Stimulated activated CD8-positive, alpha-beta memory T cell treated with anti-CD3 and anti-CD28 coated beads, Interleukin-15, amount 100 ng/mL, for 48 hours (primary cell): ENCODE data around the gene HAND1.

Source experiments
- DNase-seq, 2 donors: peaks; one replicate each; pipeline ENCODE4 v3.0.0-alpha.2; 2020; ENCODE audit warnings: low read depth in 2 of 2

HAND1 gene

DNA sequence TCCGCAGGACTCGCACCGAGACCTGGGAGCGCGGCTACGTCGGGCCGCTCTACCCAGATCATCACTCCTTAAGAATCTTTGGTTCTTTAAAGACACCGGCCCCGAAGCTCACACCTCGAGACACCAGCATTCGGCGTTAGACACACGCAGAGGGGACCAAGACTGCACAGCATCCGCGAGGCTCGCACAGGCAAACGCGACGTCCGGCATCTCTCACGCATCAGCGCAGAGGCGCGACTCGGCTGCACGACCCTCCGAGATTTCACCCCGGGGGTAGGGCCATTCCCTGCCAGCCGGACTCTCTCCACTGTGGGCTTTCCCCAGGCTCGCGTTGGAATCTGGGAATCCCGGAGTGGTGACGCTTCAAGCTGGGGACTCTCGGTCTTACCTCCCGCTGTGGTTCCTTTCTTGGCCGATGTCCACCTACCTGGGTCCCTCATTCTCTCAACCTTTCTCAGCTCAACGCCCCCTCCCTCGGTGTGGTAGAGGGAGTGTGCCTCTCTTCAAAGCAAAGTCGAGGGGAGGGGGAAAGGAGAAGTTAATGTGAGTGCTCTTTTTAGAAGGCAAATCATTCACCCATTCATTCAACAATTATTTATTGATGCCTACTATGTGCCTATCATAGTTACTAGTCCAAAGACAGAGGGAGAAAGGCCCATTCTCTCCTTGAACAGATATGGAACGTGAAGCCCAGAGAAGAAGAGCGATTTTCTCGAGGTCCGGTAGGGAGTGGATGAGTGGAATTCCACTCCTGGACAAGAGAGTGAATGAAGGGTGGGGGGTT, 1.3 kb upstream of the HAND1 start:
- DNase-seq, result no peak

DNA sequence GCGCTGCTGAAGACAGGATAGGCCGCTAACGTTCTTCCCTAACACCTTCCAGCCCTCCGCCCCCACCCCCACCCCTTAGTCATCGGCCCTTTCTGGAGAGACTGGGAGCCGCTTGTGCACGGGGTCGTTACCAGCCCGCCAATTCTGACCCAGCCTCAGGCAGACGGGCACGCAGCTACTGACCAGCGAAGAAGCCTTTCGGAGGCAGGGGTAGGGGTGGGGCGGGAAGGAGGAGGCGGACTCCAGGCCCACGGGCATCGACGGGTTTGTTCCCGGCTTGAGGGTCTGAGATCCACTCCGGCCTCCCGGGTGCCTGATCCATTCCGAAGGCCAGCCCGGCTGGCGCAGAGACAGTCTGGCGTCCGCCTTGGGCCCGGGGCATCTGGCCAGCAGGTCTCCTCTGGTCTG, 729 bp upstream of the HAND1 start:
- no peak for DNase-seq

DNA sequence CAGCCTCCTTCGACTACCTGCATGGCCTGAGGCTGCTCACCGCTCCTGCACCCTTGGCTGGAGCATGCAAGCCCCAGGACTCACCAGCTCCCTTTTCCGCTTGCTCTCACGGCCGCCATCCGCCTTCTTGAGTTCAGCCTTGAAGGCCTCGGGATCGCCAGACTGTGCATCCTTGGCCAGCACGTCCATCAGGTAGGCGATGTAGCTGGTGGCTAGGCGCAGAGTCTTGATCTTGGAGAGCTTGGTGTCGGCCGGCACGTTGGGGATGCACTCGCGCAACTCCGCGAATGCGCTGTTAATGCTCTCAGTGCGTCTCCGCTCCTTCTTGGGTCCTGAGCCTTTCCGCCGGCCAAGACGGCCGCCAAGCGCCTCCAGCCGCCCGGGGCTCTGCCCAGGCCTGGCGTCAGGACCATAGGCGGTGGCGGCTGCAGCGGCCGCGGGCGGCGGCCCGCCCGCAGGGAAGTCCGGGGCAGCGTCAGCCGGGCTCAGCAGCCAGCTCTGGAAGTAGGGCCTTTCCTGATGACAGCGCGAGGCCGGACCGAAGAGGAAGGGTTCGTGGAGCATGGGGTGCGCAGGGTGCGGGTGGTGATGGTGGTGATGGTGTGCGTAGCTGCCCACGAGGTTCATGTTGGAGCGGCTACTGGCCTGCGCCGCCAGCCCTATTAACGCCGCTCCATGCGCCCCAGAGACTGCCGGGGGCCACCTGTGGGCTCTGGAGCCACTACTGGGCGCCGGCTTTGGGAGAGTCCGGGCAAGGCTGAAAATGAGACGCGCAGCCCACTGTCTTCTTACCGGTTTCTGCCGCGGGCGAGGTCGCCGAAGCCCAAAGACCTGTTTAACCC, 424 bp downstream of the HAND1 start:
- no peak for DNase-seq

DNA sequence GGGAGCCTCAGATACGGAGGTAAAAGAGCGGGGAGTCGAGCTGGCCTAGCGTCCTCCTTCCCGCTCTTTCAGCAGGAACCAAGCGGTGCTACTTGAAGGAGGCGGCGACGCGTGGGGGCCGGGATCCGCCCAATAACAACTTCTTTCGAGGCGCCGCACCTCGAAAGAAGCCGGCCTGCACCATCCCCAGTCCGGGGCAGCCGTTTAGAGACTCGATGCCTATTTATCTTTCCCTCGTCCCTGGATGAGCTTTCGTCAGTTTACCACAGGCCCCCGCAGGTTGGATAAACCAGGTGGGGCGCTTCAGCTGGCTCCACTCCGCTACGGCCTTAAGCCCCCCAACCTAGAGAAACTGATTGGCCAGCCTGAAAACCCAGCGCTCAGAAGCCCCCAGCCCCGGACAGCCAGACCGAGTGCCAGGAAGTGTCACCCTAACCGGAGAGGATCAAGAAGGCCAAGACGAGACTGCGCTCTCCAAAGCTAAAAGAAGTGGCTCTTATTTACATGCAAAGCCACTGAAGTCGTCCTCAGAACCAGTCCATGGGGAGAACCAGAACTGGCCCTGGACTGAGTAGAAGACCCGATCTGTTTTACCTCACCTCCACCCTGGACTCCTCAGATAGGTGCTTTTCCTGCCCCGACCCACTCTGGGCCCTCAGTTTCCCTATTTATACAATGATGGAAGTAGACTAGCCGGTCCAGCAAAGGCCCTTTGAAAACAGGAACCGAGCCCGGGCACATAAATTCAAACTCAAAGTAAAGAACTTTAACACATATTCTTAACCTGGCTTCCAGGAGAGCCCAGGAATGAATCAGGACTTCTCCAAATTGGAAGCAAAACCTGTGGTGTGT, 1.4 kb downstream of the HAND1 start:
- DNase-seq, result no peak

DNA sequence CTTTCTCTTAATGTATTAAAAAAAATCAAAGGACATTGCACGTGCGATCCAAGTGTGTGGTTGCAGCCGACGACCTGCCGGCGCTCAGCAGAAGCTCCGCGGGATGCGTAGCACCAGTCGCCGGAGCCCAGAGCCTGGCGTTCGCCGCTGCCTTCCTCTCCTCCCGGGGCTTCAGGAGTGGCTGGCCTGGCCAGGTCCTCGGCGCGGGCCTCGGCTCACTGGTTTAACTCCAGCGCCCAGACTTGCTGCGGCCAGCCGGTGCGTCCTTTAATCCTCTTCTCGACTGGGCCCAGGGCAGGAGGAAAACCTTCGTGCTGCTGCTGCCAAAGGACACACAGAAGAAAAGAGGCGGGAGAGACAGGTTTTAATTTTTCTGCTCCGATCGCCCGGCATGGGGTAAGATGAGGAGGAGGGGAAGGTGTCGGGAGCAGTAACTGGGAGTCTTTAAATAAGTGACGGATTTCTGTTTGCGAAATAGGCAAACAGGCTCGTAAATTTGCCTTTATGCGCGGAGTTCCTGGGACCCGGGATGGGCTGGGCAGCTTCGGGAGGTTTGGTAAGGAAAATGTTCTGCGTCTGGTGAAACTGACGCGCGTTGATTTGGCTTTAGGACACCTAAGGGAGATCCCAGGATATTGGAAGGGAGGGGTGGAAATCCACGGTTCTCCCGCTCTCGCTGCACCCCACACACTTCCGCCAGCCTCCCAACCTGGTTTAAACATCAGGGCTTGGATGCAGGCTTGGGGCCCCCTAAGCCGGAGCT, 2.3 kb downstream of the HAND1 start:
- DNase-seq, result no peak

DNA sequence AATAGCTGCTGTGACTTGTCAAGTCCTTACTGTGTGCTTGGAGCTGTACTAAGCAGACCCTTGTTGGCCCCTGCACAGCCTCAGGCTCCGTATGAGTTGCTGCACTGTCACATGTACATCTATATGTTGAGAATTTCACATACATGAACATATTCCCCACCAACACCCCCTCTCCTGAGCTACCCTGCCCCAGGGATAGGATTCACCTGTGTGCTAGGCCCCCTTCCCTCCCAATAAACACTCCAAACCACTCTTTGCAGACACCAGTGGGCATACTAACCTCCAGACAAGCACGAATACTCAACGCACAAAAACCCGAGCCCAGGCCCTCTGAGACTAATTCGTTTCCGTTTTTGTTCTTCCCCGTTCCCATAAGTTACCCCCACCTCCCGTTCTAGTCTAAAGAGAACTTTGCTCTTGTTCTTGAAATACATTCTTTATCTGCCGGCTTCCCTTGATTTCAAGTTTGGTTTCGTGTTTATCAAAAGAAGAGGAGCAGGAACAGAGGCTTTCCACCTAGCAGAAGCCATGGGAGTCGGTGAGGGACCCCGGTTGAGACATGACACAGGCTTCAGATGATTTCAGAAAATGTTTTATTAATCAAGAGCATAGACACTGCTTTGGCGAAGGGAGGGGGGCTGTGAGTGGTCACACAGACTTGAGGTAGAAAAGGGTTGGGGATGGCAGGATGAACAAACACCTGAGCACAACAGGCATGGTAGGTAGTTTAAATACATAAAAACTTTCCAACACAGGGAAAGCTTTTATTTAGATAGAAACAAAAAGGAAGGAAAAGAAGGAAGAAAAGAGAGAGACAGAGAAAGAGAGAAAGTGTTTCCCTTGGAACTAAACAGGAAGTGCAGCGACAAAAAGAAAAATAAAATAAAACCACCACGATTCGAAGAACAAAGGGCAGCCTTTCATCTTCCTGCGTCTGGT, 3.4 kb downstream of the HAND1 start:
- DNase-seq, result no peak

DNA sequence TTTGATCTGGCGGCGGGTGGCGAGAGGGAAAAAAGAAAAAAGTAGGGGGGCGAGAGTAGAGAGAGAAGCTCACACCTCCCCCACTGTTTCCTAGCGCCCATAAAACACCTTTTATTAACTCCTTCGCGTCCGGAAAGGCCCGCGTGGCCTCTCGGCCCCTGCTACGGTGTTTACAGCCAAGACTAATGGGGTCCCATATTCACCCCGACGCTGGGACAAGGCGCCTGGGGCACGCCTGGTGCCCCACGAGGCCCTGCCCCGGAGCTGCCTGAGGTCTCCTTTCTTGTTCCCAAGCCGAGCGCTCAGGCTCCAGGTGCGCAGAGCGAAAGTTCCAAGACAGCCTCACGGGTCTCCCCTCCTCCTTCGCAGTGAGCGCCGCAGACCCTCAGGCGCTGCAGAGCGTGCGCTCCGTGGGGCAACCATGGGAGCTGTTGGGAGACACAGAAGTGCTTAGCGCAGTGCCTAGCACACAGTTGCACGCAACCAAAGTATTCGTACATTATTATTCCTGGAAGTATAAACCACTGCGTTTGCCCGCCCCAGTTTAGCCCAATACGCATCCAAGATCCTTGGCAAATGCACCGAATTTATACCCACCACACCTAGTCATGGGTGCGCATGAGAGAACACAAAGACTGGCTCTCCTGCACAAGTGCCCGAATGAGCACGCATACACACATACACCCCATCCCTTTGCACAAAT, 4.3 kb downstream of the HAND1 start:
- DNase-seq, result no peak

DNA sequence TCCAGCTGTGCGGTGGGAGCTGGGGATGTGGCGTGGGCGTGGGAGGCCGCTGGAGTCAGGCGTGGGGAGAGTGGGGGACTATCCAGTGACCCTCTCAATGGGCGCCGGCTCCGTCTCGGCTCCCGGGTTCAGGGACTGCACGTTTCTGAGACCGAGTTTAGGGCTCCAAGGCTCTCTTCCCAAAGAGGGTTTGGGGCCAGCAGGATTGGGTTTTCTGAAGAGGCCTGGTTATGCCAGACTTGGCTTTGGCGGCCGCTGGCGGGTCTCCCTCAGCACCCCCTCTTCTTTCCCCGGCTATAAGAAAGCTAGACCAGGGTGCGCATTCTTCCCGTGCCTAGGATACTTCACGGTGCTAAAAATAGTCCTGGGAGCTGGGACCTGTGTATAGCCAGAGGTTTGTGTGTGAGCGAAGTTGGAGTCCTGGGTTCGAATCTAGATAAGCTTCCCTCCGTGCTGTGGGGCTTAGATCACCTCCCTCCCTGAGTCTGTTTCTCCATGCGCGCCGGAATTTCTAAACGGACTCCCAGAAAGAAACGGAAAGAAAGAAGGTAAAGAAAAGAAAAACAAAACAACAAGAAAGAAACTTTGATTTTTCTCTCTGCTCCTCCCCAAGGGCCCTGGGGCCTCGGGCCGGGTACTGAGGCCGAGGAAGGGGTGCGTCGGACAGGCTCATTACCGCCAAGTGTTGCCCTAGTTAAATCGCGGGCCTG, 5.0 kb downstream of the HAND1 start:
- no peak for DNase-seq

DNA sequence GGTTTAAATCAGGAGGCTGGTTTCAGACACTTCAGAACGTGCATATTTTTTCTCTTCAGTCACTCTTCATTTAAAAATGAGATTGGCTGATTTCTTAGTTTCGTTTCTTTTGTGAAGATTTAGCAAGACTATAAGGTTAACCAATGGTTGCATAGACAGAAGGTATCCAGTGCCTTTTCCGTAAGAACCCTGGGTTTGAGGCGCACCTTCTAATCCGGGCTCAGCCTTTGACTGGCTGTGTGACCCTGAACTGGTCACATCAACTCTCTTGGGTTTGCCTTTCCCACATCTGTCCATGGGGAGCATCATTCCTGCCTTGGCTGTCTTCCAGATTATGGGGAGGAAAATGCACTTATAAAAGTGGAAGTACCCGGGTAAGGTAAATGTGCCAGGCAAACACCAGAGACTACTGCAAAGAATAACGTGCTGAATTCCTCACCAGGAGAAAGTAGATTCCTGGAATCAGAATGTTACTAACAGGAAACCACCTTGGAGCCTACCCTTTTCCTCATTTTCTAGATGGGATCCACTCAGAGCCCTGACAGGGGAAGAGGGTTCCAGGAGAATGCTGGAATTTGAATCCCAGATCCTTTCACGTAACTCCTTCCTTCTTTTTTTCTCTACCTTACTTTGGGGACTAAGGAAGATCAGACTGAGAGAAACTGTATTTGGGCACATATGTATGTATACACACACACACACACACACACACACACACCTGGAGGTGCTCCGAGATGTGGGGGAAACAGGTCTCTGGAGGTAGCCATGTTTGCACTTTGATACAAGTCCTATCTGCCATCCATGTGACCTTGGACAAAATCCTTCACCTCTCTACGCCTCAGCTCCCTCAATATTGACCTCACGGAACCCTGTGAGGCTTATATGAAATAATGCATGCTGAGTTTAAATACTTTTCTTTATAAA, 6.8 kb downstream of the HAND1 start:
- no peak for DNase-seq

DNA sequence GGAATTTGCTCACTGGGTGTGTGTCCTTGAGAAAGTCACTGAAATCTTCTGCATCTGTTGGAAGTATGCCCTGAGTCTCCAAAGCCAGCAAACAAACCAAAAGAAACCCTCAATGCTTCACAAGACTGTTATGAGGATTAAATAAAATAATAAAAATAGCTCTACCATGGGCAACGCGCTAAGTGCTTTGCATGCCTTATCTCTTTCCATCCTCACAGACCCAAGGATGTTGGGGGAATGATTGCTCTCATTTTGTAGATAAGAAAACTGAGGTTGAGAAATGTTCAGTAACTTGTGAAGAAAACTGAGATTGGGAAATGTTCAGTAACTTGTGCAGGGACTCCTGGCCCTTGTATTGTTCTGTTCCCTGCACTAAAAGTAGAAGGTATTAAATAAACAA, 7.9 kb downstream of the HAND1 start:
- no peak for DNase-seq

DNA sequence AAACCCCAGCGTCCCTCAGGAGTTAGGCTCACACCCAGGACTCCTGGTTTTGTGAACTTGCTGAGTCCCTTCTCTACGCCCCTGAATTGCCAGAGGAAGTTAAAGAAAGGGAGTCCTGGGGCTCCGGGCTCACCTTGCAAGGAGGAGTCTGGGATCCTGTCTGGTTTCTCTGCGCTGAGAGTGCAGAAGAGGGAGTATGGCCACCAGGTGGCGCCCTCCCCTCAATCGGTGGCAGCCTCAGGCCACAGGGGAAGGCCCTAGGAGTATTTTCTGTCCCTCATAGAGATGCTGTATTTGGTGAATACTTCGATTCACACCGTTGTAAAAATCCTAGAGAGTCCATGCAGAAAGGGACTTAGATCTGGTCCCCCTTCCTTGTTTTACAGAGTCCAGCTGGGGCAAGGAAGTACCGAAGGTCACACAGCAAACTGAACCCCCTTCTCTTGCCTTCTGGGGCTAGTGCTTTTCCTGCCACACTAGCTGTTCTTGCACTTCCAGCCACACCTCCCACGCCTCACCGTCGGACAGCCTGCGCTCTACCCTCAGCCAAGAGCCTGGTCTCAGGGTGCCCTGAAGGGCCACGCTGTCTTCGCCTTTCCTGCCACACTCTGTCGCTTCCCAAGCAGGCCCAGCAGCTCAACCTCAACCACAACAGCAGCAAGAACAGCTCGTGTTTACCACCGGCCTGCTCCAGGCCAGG, 10.2 kb downstream of the HAND1 start:
- DNase-seq, result peak; percentile 41 to 65

DNA sequence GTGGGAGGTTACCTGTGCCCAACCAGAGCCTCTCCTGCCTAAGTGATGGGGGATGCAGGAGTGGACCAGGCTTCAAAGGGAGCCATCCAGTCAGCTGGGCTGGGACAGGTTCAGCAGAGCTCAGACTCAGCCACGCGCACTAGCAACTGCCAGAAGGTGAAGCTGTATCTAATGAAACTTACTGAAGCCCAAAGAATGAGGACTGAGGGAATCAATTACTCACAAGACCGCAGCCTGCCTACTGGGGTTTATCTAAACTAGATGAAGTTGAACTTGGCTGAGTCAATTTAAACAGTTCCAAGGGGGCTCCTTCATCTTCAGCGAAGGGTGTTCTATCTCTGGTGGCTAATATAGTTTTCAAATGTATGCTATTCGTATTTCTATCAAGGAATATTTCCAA, 11.4 kb downstream of the HAND1 start:
- no peak for DNase-seq

DNA sequence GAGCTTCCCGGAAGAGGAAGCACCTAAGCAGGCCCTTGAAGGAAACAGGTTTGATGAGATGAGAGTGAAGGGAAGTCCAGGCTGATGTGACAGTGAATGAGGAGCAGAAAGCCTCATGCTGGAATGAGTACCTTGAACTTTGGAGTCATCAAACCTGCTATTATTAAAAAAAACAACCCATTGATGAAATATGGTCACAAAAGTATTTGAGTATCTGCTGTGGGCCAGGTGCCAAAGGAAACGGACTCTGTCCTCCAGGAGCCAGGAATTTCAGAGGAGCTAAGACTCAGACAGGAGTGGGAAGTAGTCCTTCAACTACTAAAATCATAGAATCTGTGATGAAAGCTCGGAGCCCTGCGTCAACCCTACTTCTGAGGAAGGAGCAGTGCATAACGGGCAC, 11.9 kb downstream of the HAND1 start:
- no peak for DNase-seq

DNA sequence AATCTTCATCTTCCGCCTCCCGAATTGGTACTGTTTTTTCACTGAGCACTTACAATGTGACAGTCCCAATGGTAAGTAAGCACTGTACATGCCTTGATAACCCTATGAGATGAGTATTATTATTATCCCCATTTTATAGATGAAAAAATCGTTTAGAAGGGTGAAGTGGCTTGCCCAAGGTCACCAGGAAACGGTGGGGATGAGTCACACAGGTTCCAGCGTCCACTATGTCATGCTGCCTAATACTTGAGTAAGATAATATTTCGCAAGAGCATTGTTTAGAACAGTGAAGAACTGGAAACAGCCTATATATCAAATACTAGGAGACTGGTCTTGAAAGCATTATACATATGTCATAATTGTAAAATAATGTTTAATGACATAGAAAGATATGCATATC, 12.9 kb downstream of the HAND1 start:
- DNase-seq, result no peak

DNA sequence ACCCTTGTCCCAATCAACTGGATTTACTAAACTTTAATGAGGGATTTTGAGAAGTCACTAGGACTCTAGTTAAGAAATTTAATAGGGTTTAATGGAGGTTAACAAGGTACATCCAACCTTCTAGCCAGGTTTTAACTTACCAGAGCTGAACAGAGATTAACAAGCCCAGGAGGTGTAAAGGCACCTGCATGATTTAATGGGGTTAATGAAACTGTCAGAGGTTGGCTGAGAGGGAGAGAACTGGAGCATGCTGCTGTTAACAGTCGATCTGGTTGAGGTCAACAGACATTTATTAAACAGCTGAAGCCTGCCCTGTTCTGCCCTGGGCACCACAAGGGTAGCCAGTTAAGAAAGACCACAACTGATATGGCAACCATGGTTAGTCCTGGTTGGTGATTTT, 13.6 kb downstream of the HAND1 start:
- DNase-seq, result no peak

DNA sequence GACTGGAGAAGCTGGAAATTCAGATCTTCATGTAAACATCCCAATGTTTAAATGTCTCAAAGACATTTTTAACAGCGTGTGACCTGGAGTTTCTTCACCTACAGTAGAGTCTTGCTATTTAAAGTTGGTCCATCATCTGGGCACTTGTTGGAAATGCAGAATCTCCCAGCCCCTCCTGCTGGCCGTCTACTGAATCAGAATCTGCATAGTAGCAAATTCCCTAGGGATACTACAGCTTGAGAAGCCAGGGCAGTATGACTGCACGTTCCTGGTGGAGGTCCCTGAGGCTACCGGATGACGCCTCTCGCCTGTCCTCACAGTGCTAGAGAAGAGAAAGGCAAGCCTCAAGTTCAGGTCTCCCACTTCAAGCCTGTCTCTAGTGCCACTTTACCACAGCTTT, 16.5 kb downstream of the HAND1 start:
- no peak for DNase-seq

DNA sequence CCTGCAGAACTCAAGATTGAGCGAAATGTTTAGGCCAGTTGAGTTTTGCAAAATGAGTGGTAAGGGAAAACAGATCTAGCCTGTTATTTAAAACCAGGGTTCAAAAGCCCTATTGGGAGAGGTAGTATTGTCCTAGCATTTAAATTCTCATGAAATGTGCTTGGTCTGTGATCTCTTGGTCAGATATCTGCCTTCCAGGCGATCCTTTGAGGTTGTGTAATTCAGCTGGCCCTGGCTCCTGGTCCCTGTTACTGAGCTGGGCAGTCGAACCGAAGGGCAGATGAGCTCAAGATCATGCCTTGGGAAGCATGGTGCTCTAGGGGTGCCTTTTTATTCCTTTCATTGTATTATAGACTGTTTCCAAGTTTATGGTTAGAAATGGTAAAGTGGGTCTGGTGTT, 17.9 kb downstream of the HAND1 start:
- DNase-seq, result no peak
